H1 (cell line): ENCODE results near the gene HTRA1. TPM values are rescaled to one million over a fixed set of nuclear protein-coding genes. Genes with fewer than 3 reads are reported as not detected.

Experiments
- CTCF ChIA-PET: fragments of 300-600 bp; sonication (Branson Sonifier 250); formaldehyde crosslinking; loops from one replicate; lab custom pipeline; 2021; ENCODE audit not compliant: partially characterized antibody; lab: Charles Lee
- POLR2A ChIA-PET: fragments of 300-600 bp; sonication (Branson Sonifier 250); formaldehyde crosslinking; loops from one replicate; lab custom pipeline; 2021; ENCODE audit warnings: inconsistent platforms; ENCODE audit not compliant: partially characterized antibody; lab: Charles Lee
- DNase-seq, 2 experiments: peaks; one replicate each; pipeline versions ENCODE4 v3.0.0 to v3.0.0-alpha.2; 2010 to 2022; ENCODE audit warnings: low spot score in 2 of 2, low read depth in 1 of 2, mixed read lengths in 1 of 2
- FAIRE-seq: peaks from 2 replicates; lab custom pipeline; 2011; peaks lifted over from hg19 to GRCh38; lab: Jason Lieb, UNC
- H2AFZ ChIP-seq: 2 replicates; pipeline ENCODE4 v1.8.1; 2012; ENCODE audit warnings: low read length, inconsistent platforms
- H2AK5ac ChIP-seq: 2 replicates; pipeline ENCODE4 v1.6.1; 2013; ENCODE audit warnings: low read depth, low read length
- H2BK120ac ChIP-seq: replicated peaks from 2 replicates; pipeline ENCODE3; 2013; ENCODE audit warnings: low read depth, low read length, inconsistent platforms
- H2BK12ac ChIP-seq: 2 replicates; pipeline ENCODE4 v1.6.1; 2013; ENCODE audit warnings: low read depth, low read length
- H2BK15ac ChIP-seq: 2 replicates; pipeline ENCODE4 v1.6.1; 2013; ENCODE audit warnings: low read length
- H2BK20ac ChIP-seq: 2 replicates; pipeline ENCODE4 v1.6.1; 2013; ENCODE audit warnings: low read length
- H2BK5ac ChIP-seq: 2 replicates; pipeline ENCODE4 v1.6.1; 2013; ENCODE audit warnings: low read depth, low read length
- H3K14ac ChIP-seq: 2 replicates; pipeline ENCODE4 v1.6.1; 2013; ENCODE audit warnings: inconsistent platforms; ENCODE audit not compliant: insufficient read length
- H3K18ac ChIP-seq: 2 replicates; pipeline ENCODE4 v1.6.1; 2013; ENCODE audit warnings: low read length; ENCODE audit errors: extremely low read depth
- H3K23ac ChIP-seq: 2 replicates; pipeline ENCODE4 v1.6.1; 2013; ENCODE audit warnings: inconsistent platforms; ENCODE audit not compliant: insufficient read length
- H3K23me2 ChIP-seq: 2 replicates; pipeline ENCODE4 v1.6.1; 2013; ENCODE audit warnings: low read depth, low read length
- H3K27ac ChIP-seq: 2 replicates; pipeline ENCODE4 v1.6.1; 2011; ENCODE audit warnings: low read depth, low read length, inconsistent platforms
- H3K27me3 ChIP-seq, 4 experiments: replicated peaks in 1 of 4; 1 replicate in 1 of 4; 2 replicates in 3 of 4; pipeline versions ENCODE4 v1.6.1 to v1.8.1; 2011 to 2013; ENCODE audit warnings: low read length in 3 of 4, mild to moderate bottlenecking in 3 of 4, inconsistent platforms in 2 of 4, mixed read lengths in 2 of 4, moderate library complexity in 1 of 4; ENCODE audit not compliant: control insufficient read depth in 3 of 4, insufficient read depth in 3 of 4; ENCODE audit errors: extremely low read depth in 1 of 4
- H3K36me3 ChIP-seq, 4 experiments: 2 replicates each; pipeline versions ENCODE4 v1.6.1 to v1.8.1; 2011 to 2013; ENCODE audit warnings: mild to moderate bottlenecking in 4 of 4, low read length in 3 of 4, moderate library complexity in 2 of 4, control low read depth in 1 of 4, inconsistent platforms in 1 of 4; ENCODE audit not compliant: insufficient read depth in 4 of 4, control insufficient read depth in 2 of 4
- H3K4ac ChIP-seq: replicated peaks from 2 replicates; pipeline ENCODE3; 2013; ENCODE audit warnings: low read length, low read depth, mixed read lengths, inconsistent platforms; ENCODE audit not compliant: insufficient read length
- H3K4me1 ChIP-seq, 4 experiments: replicated peaks in 1 of 4; 1 replicate in 1 of 4; 2 replicates in 3 of 4; pipeline versions ENCODE4 v1.6.1 to v1.8.1; 2011 to 2013; ENCODE audit warnings: low read length in 3 of 4, inconsistent platforms in 2 of 4, mixed read lengths in 1 of 4; ENCODE audit not compliant: insufficient read depth in 4 of 4, control insufficient read depth in 3 of 4
- H3K4me2 ChIP-seq, 2 experiments: 2 replicates each; pipeline versions ENCODE4 v1.6.1 to v1.8.1; 2011 to 2013; ENCODE audit warnings: low read depth in 2 of 2, low read length in 2 of 2, control low read depth in 1 of 2, inconsistent platforms in 1 of 2, mild to moderate bottlenecking in 1 of 2; ENCODE audit not compliant: insufficient read depth in 1 of 2
- H3K4me3 ChIP-seq, 4 experiments: fragments of 200-600, 300-600 bp in 1 of 4; sonication (generic), shearing (Covaris generic), sonication (Bioruptor Twin) in 1 of 4; 2 replicates each; pipeline versions ENCODE4 v1.5.1 to v1.8.1; 2011 to 2016; ENCODE audit warnings: low read length in 4 of 4, low read depth in 3 of 4, control low read depth in 2 of 4, inconsistent platforms in 2 of 4, mild to moderate bottlenecking in 2 of 4, mixed read lengths in 1 of 4, moderate library complexity in 1 of 4; ENCODE audit not compliant: insufficient read depth in 2 of 4; ENCODE audit errors: extremely low read depth in 1 of 4
- H3K56ac ChIP-seq: replicated peaks from 2 replicates; pipeline ENCODE3; 2013; ENCODE audit warnings: low read depth, mild to moderate bottlenecking, mixed read lengths, low read length, inconsistent platforms; ENCODE audit not compliant: insufficient read length
- H3K79me1 ChIP-seq: 2 replicates; pipeline ENCODE4 v1.6.1; 2013; ENCODE audit warnings: low read depth, low read length, control low read depth
- H3K79me2 ChIP-seq, 2 experiments: 2 replicates each; pipeline versions ENCODE4 v1.6.1 to v1.8.1; 2012 to 2013; ENCODE audit warnings: low read length in 2 of 2, mild to moderate bottlenecking in 2 of 2, inconsistent platforms in 1 of 2; ENCODE audit not compliant: insufficient read depth in 2 of 2, control insufficient read depth in 1 of 2
- H3K9ac ChIP-seq, 4 experiments: replicated peaks in 1 of 4; 1 replicate in 1 of 4; 2 replicates in 3 of 4; pipeline versions ENCODE4 v1.6.1 to v1.8.1; 2011 to 2013; ENCODE audit warnings: low read depth in 3 of 4, low read length in 3 of 4, control low read depth in 2 of 4, mild to moderate bottlenecking in 2 of 4, moderate library complexity in 2 of 4, inconsistent platforms in 1 of 4; ENCODE audit errors: extremely low read depth in 1 of 4
- H3K9me3 ChIP-seq, 2 experiments: 2 replicates each; pipeline versions ENCODE4 v1.6.1 to v1.8.1; 2012 to 2013; ENCODE audit warnings: mild to moderate bottlenecking in 2 of 2, moderate library complexity in 2 of 2, control low read depth in 1 of 2, inconsistent platforms in 1 of 2, low read depth in 1 of 2, low read length in 1 of 2, mixed read lengths in 1 of 2; ENCODE audit not compliant: insufficient read depth in 2 of 2
- H4K20me1 ChIP-seq, 2 experiments: replicated peaks in 1 of 2; 2 replicates each; pipeline versions ENCODE3 to v1.8.1; 2011 to 2013; ENCODE audit warnings: inconsistent platforms in 2 of 2, low read length in 2 of 2, mild to moderate bottlenecking in 1 of 2; ENCODE audit not compliant: insufficient read depth in 2 of 2, control insufficient read depth in 1 of 2
- H4K5ac ChIP-seq: 2 replicates; pipeline ENCODE4 v1.6.1; 2013; ENCODE audit warnings: low read length, low read depth, mixed read lengths, inconsistent platforms; ENCODE audit not compliant: insufficient read length
- H4K8ac ChIP-seq: 2 replicates; pipeline ENCODE4 v1.8.0; 2013; ENCODE audit warnings: mild to moderate bottlenecking, moderate library complexity, low read length, inconsistent platforms; ENCODE audit not compliant: insufficient read depth; ENCODE audit errors: extremely low read depth
- H4K91ac ChIP-seq: replicated peaks from 2 replicates; pipeline ENCODE3; 2013; ENCODE audit warnings: low read length, mixed read lengths, inconsistent platforms; ENCODE audit not compliant: insufficient read length
- BRCA1 ChIP-seq: IDR thresholded peaks from 2 replicates; pipeline ENCODE4 v1.6.1; 2012; ENCODE audit warnings: low read depth, low read length, improper control_type of control experiment
- SAP30 ChIP-seq: fragments of 300-600 bp; sonication (generic); IDR thresholded peaks from 2 replicates; pipeline ENCODE4 v1.7.1; 2012; ENCODE audit warnings: low read length, moderate library complexity, mild to moderate bottlenecking, inconsistent platforms; ENCODE audit not compliant: insufficient read depth, insufficient replicate concordance
- WGBS, 2 experiments: shearing (Covaris generic) in 1 of 2; methylation state at CpG; one replicate each; pipeline versions ENCODE4 v1.1.6 to v1.1.7; 2013 to 2015; ENCODE audit warnings: low lambda C conversion rate in 2 of 2, mixed read lengths in 2 of 2, inconsistent platforms in 1 of 2, low coverage in 1 of 2, missing lambda C conversion rate in 1 of 2; ENCODE audit not compliant: insufficient replicate concordance in 2 of 2, insufficient coverage in 1 of 2, insufficient read length in 1 of 2; ENCODE audit errors: extremely low coverage in 1 of 2, missing lambda C conversion rate in 1 of 2; 5-methylcytosine and 5-hydroxymethylcytosine counted together
- polyA plus RNA-seq, 7 experiments: library from polyadenylated mRNA; depleted of rRNA in 3 of 7; stranded (reverse) in 5 of 7; unstranded in 2 of 7; fragments of >200 nt in 5 of 7; fragments of 200-250 nt in 2 of 7; gene quantifications; 1 replicate in 5 of 7; 2 replicates in 1 of 7; 4 replicates in 1 of 7; pipeline versions ENCODE4 v1.2.1 to v1.2.3, GENCODE V29; 2011 to 2013; ENCODE audit warnings: missing spikeins in 2 of 7, mixed read lengths in 2 of 7
- total RNA-seq: library from RNA; stranded (reverse); fragmentation: NEBNext Ultra II Directional; extraction: Animal tissue kit (Norgen Biotek cat#: 25700); gene quantifications from 2 replicates; pipeline ENCODE4 v1.2.1, GENCODE V29; 2021

The HTRA1 gene
- total and polyA plus RNA-seq, 2 of the 8 experiments (the other 6 are each of a cell fraction or from before 2014, with no cell fraction given) = 15.8 to 20.1 TPM

- H3K79me2 ChIP-seq = no peaks in the 10 kb centered on the region
- 93% methylated on average over 4 of the region's 4 CpGs; no CpG with 5 or more reads in 1 of the 2 experiments for WGBS, 2 experiments
- no peak overlapping the region for H3K14ac ChIP-seq
- H4K20me1 ChIP-seq = peaks cover 0 to 4% of the 10 kb centered on the region in 2 experiments
- H3K9me3 ChIP-seq = no peaks in the 10 kb centered on the region
- H3K18ac ChIP-seq = no peak overlapping the region
- H3K9ac ChIP-seq = no peak overlapping the region
- no peak overlapping the region for H4K5ac ChIP-seq
- no peak overlapping the region for H4K91ac ChIP-seq
- H4K8ac ChIP-seq = no peak overlapping the region
- H2BK120ac ChIP-seq = no peak overlapping the region
- no peak overlapping the region for H2AFZ ChIP-seq
- ChIA-PET POLR2A (no interaction called here), CTCF (interaction anchor here (0.6 to 1.4 kb wide), 4 partner anchors 10 to 214 kb away, joined by 3 to 6 read pairs (median 3); no protein-coding TSS in a partner anchor)
- no peak overlapping the region for H2BK20ac ChIP-seq
- H3K27me3 ChIP-seq = no peaks in the 10 kb centered on the region; a peak in 2 of 7 replicates
- H3K36me3 ChIP-seq = no peaks in the 10 kb centered on the region
- FAIRE-seq (no peak), DNase-seq (no peak)
- no peaks in the 10 kb centered on the region for H3K23me2 ChIP-seq
- H3K27ac ChIP-seq = no peak overlapping the region
- no peak overlapping the region for H3K4me3 ChIP-seq
- H3K4me2 ChIP-seq = no peak overlapping the region
- no peak overlapping the region for H3K23ac ChIP-seq
- peaks cover 0 to 4% (median 0%) of the 10 kb centered on the region in 4 experiments; a peak in 1 of 7 replicates for H3K4me1 ChIP-seq
- no peak overlapping the region for H2BK5ac ChIP-seq
- H3K56ac ChIP-seq = no peak overlapping the region
- H2BK15ac ChIP-seq = no peak overlapping the region
- H2BK12ac ChIP-seq = no peak overlapping the region
- no peak overlapping the region for H3K4ac ChIP-seq
- H2AK5ac ChIP-seq = no peak overlapping the region
- H3K79me1 ChIP-seq = no peaks in the 10 kb centered on the region
- no peak for TF ChIP-seq BRCA1
- TF ChIP-seq SAP30 = no peak
Observed at GRCh38 chr10:122490268-122490667, 28.9 kb downstream of the HTRA1 start.
